GM18520 (cell line): ENCODE data around the gene TMEM179.

Experiments
- ATAC-seq: cut with Tn5 transposase; IDR thresholded peaks from one replicate; pipeline ENCODE4 v1.9.1; 2021; ENCODE audit not compliant: unreplicated experiment

The TMEM179 gene

GRCh38 chr14:104558231-104559027, 46.1 kb downstream of the TMEM179 start:
- no peak for ATAC-seq

- ATAC-seq, result no peak
Measured at GRCh38 chr14:104557766-104558165, 46.8 kb downstream of the TMEM179 start.

GRCh38 chr14:104557086-104557485, 47.5 kb downstream of the TMEM179 start:
- ATAC-seq, result no peak

DNA sequence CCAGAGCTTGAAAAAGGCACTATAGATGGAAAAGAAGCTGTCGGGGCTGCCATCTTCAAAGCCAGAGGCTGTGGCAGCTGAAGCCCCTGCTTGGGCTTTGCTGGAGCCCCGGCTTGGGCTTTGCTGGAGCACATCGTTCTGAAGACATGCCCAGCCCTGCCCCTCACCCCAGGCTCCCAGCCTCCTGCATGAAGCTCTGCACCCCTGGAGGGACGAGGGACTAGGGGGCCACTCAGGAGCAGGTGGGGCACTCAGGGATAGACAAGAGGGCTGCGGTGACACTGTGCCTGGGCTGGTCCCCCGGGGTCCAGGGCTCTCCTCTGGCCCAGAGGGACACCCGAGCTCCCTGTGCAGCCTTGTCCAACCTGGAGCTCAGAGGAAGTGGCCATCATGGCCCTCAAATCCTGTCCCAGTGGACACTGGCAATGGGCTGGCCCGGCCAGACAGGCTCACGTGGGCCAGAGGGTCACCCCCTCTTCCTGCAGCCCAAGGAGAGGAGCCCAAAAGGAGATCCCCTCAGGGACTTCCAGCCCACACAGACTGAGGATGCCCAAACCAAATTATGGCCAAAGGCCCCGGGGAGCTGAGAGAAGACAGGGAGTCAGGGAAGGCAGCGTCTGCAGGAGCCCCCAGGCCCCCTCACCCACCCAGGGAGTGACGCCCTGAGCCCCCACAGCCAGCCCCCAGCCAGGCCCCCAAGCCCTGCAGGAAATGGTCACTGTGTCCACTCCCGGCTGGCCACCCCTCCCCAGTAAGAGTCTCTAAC, 48.1 kb downstream of the TMEM179 start:
- ATAC-seq, result no peak

DNA sequence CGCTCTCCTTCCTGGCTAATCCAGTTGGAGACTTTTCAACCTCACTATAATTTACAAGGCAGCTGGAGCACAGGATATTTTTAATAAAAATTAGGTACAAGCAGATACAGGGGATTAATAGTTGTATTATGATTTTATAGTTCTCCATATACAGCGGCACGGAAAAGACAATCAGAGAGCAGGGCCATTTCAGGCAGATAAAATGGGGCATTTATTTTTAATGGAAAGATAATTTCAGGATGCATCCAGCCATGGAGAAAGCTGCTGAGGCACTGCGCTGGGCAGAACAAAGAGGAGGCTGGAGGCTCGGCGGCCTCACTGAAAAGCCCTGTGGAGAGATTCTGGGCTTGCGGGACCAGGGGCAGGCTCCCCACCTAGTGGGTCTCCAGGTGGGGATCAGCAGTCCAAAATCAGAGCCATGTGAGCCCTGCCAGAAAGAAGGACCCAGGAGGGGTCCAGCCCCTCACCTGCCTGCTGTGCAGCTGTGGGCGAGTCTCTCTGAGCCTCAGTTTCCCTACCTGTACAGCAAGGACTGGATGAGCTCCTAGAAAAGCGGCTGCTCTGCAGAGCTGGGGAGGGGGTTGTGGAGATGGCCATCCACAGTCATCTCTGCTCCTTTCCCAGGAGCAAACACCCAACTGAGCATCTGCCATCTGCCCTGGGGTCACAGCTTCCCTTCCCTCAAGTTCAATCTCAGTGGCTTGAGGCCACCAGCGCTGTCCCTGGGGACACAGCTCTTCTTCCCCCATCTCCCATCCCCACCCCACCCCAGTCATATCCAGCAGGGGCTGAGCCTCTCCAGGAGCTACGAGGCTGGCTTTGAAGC, 48.9 kb downstream of the TMEM179 start:
- ATAC-seq, result no peak

GRCh38 chr14:104554608-104555429, 49.8 kb downstream of the TMEM179 start:
- no peak for ATAC-seq

GRCh38 chr14:104554088-104554607, 50.4 kb downstream of the TMEM179 start:
- ATAC-seq, result no peak

DNA sequence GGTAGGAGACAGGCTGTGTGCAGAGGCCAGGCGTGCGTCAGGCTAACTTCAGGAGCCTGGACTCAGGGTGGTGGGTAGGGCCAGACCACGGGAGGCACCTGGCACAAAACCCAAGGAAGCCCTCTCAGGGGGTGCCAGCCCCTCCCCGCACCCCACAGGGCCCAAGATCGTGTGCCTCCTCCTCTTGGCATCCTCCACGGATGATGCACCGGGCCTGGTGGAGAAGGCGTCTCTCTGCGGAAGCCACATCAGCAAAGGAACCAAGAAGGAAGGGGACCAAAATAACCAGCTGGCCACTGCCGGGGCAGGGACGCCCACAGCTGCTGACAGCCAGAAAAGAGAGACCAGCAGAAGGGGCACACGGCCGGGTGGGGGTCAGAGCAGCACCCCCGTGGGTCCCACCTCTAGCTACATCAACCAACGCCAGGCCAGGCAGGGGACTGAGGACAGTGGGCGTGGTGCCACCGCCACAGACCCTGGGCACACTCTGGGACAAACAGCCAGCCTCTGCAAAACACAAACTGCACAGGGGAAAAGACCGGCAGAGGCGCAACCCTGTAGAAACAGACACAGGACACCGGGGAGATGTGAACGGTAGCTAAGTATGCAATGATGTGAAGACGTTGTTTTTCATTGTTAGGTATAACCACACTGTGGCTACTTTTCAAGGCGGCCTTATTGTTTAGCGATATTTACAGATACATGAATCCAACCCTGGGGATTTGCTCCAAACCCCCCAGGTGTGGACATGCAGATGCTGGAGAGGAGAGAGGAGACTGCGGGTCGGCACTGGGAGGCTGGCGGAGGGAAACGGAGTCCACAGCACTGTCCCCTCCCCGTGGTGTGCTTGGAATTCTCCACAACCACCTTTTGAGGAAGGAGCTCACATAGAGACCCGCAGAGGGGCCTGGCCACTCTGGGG, 51.1 kb downstream of the TMEM179 start:
- ATAC-seq, result no peak

GRCh38 chr14:104552738-104553125, 51.8 kb downstream of the TMEM179 start:
- ATAC-seq, result no peak

GRCh38 chr14:104551851-104552737, 52.5 kb downstream of the TMEM179 start:
- ATAC-seq, result no peak

DNA sequence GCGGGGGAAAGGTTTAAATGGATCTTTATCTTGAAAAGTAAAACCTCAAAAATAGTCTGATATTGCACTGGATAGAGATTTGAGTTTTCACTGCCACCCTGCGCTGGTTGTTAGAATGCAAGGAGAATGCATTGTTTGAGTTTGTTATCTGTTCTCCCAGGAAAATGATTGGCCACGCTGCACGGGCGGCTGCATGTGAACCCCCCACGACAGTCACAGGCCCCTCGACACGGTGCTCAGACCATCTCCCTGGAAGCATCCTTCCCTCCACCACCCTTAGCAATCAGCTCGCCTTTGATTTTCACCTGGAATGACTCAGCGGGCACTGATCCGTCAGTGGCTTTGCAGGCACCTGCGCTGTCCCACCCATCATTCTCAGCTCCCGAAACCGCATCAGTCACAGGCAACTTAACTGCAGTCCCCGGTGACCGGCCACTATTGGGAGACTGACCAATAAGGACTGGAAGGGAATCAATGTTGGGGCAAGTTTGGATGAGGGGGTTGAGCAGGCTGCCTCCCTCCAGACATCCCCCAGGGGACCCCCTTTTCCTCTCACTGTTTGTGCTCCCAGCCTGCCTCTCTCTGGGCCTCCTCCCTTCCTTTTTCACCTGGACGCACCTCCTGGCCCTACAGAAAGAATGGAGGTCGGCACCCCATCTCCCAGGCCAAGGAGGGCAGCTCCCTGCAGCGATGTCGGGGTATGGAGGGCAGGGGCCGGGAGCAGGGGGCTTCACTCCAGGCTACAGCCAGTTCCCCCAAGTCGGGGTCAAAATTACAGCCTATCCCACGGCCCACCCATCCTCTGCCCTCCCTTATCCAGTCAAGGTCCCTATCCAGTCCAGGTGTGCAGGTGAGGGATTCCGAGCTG, 53.5 kb downstream of the TMEM179 start:
- ATAC-seq, result no peak

GRCh38 chr14:104550340-104550860, 54.2 kb downstream of the TMEM179 start:
- no peak for ATAC-seq

DNA sequence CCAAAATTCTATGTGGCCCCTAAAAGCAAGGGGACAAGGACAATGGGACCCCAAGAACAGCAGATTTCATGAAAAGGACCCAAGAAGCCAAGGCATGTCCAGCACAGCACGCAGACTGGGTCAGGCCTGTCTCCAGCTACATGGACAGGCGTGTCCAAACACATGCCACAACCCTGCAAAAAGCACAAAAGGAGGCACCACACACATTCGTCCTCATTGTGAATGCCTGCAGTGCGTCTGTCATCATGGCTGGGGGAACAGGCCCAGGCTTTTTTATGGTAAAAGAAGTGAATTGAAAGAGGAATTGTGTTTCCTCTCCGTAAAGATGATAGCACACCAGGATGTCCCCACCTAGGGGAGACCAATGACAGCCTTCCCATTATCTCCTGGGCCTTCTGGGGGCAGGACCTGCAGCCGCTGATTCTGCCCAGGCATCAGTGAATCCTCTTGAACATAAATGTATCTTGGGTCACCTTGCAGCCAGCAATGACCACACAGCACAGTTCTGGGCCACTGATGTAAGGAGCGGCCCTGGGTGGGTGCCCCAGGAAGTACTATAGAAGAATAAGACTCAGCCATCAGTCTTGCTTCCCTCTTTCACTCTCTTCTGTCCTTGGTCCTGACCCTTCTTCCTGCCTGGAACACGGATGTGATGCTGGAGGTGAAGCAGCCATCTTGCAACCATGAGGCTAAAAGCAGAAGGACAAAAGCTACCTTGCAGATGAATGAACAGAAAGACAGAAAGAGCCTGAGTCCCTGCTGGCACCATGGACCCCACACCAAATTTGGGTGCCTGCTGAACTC, 54.8 kb downstream of the TMEM179 start:
- no peak for ATAC-seq

GRCh38 chr14:104548802-104549535, 55.6 kb downstream of the TMEM179 start:
- no peak for ATAC-seq

DNA sequence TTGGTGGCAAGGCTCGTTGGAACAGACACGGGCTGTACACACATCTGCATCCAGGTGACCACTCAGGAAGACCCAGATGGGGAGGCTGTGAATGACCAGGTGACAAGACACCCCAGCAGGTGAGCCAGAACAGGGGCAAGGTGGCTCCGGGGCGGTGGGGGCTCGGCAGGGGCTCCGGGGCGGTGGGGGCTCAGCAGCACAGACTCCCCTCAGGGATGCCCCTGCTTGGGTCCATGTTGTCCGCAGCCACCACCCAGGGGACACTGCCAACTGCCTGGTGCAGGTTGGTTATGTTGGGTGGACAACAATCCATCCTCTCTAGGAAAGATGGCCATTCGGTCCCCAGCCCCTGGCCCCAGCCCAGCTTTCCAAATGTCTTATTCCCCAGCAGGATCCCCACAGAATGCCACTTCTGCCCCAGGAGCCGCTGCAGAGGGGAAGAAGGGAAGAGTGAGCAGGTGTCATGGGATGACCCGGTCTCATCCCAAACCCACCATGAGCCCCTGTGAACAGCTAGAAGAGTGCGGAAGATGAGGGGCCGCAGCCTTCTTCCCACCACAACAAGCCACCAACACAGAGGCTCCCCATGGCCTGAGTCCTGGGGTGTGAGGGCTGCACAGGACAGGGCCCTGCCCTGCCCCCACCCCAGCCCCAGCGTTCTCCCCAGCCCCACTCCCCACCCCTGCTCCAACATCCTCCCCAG, 56.4 kb downstream of the TMEM179 start:
- no peak for ATAC-seq
